Endothelial cell of umbilical vein (primary cell): ENCODE measurements around the gene ZNF496. TPM values are rescaled to one million over a fixed set of nuclear protein-coding genes. Genes with fewer than 3 reads are reported as not detected.

Source experiments
- BruUV-seq: library from RNA; stranded (reverse); fragments of 400-500 nt; replicated peaks from 2 replicates; lab custom pipeline; 2021; lab: Mats Ljungman, UMichigan
- CTCF ChIA-PET: fragments of 300-600, 350-600 bp; sonication (Branson Sonifier 250); formaldehyde crosslinking; loops from one replicate; lab custom pipeline; 2021; ENCODE audit warnings: antibody characterized with exemption, inconsistent platforms; lab: Charles Lee
- POLR2A ChIA-PET: fragments of 300-600, 350-600 bp; sonication (Branson Sonifier 250); formaldehyde crosslinking; loops from one replicate; lab custom pipeline; 2021; ENCODE audit warnings: antibody characterized with exemption, inconsistent platforms; lab: Charles Lee
- DNase-seq: peaks from one replicate; pipeline ENCODE4 v3.0.0-alpha.2; 2011; ENCODE audit warnings: low read depth, low spot score
- FAIRE-seq: peaks from 2 replicates; lab custom pipeline; 2011; peaks lifted over from hg19 to GRCh38; lab: Jason Lieb, UNC
- H2AFZ ChIP-seq: 2 replicates; pipeline ENCODE4 v1.6.0; 2012; ENCODE audit warnings: low read depth, low read length, control low read depth, inconsistent platforms
- H3K27ac ChIP-seq: 2 replicates; pipeline ENCODE4 v1.5.1; 2011; ENCODE audit warnings: low read depth, mild to moderate bottlenecking, control low read depth, low read length, moderate library complexity; ENCODE audit not compliant: insufficient read depth
- H3K27me3 ChIP-seq, 2 experiments: 2 replicates each; pipeline versions ENCODE4 v1.6.0 to v1.6.1; 2011; ENCODE audit warnings: low read length in 2 of 2, mixed read lengths in 1 of 2; ENCODE audit not compliant: control insufficient read depth in 2 of 2, insufficient read depth in 2 of 2
- H3K36me3 ChIP-seq, 2 experiments: 2 replicates in 1 of 2; 3 replicates in 1 of 2; pipeline ENCODE4 v1.5.1; 2011; ENCODE audit warnings: low read length in 2 of 2, mild to moderate bottlenecking in 1 of 2, moderate library complexity in 1 of 2; ENCODE audit not compliant: control insufficient read depth in 2 of 2, insufficient read depth in 2 of 2; ENCODE audit errors: extremely low read depth in 1 of 2
- H3K4me1 ChIP-seq: 3 replicates; pipeline ENCODE4 v1.5.1; 2011; ENCODE audit warnings: mild to moderate bottlenecking, low read length; ENCODE audit not compliant: control insufficient read depth, insufficient read depth; ENCODE audit errors: extremely low read depth
- H3K4me2 ChIP-seq: 2 replicates; pipeline ENCODE4 v1.6.1; 2011; ENCODE audit warnings: low read length, control low read depth, mixed read lengths; ENCODE audit not compliant: insufficient read depth
- H3K4me3 ChIP-seq, 3 experiments: fragments of 200-600 bp in 1 of 3; sonication (generic), shearing (Covaris generic) in 1 of 3; replicated peaks in 1 of 3; 2 replicates each; pipeline ENCODE4 v1.5.1; 2011 to 2016; ENCODE audit warnings: control low read depth in 3 of 3, low read length in 3 of 3, mild to moderate bottlenecking in 2 of 3, inconsistent platforms in 1 of 3, low read depth in 1 of 3, moderate library complexity in 1 of 3; ENCODE audit not compliant: insufficient read depth in 1 of 3
- H3K79me2 ChIP-seq: 2 replicates; pipeline ENCODE4 v1.6.0; 2012; ENCODE audit warnings: low read length, inconsistent platforms; ENCODE audit not compliant: control insufficient read depth, insufficient read depth
- H3K9ac ChIP-seq: replicated peaks from 2 replicates; pipeline ENCODE3; 2011; ENCODE audit warnings: low read length, control low read depth; ENCODE audit not compliant: insufficient read depth; ENCODE audit errors: extremely low read depth
- H3K9me1 ChIP-seq: replicated peaks from 3 replicates; pipeline ENCODE4 v1.6.0; 2011; ENCODE audit warnings: mild to moderate bottlenecking, low read length; ENCODE audit not compliant: control insufficient read depth, insufficient read depth; ENCODE audit errors: extremely low read depth
- H3K9me3 ChIP-seq: replicated peaks from 2 replicates; pipeline ENCODE4 v1.5.1; 2012; ENCODE audit warnings: low read length, inconsistent platforms; ENCODE audit not compliant: control insufficient read depth, insufficient read depth
- H4K20me1 ChIP-seq: replicated peaks from 2 replicates; pipeline ENCODE3; 2011; ENCODE audit warnings: mild to moderate bottlenecking, low read length; ENCODE audit not compliant: control insufficient read depth, insufficient read depth; ENCODE audit errors: extremely low read depth
- FOS ChIP-seq: IDR thresholded peaks from 2 replicates; pipeline ENCODE4 v1.6.1; 2011; ENCODE audit warnings: mild to moderate bottlenecking, low read length, moderate library complexity, borderline replicate concordance; ENCODE audit not compliant: insufficient read depth
- JUN ChIP-seq: IDR thresholded peaks from 2 replicates; pipeline ENCODE4 v1.6.1; 2011; ENCODE audit warnings: borderline replicate concordance, low read depth; ENCODE audit not compliant: insufficient read length, insufficient read depth
- MAX ChIP-seq: IDR thresholded peaks from 2 replicates; pipeline ENCODE4 v1.6.1; 2011; ENCODE audit not compliant: insufficient read depth, insufficient read length
- POLR2AphosphoS5 ChIP-seq: IDR thresholded peaks from 2 replicates; pipeline ENCODE4 v1.6.1; 2012; ENCODE audit warnings: low read depth, mild to moderate bottlenecking, control low read depth, low read length, moderate library complexity; ENCODE audit not compliant: insufficient read depth
- dilution Hi-C: fragments of 300-500 bp; cut with MboI; formaldehyde crosslinking; loops from one replicate; pipeline ENCODE4 v1.15.0; 2019; ENCODE audit warnings: low sequenced_read_pairs; ENCODE audit not compliant: extremely low pct_ligation_motif_present
- intact Hi-C: fragments of 100-400 bp; cut with micrococcal nuclease; formaldehyde crosslinking; loops from one replicate; pipeline ENCODE4 v1.10.0; 2022
- polyA plus RNA-seq, 4 experiments: library from polyadenylated mRNA; depleted of rRNA in 3 of 4; stranded (reverse) in 3 of 4; unstranded in 1 of 4; fragments of >200 nt; gene quantifications; 2 replicates each; pipeline versions ENCODE4 v1.2.1 to v1.2.3, GENCODE V29; 2011 to 2012; ENCODE audit warnings: missing spikeins in 1 of 4
- total RNA-seq: library from RNA; stranded (reverse); gene quantifications from 2 replicates; pipeline ENCODE4 v1.2.3, GENCODE V29; 2021
- TF ChIP-seq, protein P1 (sequence below), 2 donors: IDR thresholded peaks; 1 replicate in 1 of 2; 2 replicates in 1 of 2; pipeline ENCODE4 v1.5.1; 2011; ENCODE audit warnings: low read length in 2 of 2, mild to moderate bottlenecking in 2 of 2, moderate library complexity in 2 of 2, control low read depth in 1 of 2, inconsistent platforms in 1 of 2, low read depth in 1 of 2; ENCODE audit not compliant: insufficient read depth in 1 of 2; ENCODE audit errors: extremely low read depth in 1 of 2

ZNF496 gene
- total and polyA plus RNA-seq, 2 donors (not counting 3 experiments of a cell fraction or from before 2014, with no cell fraction given), result 22.4 to 46.0 TPM

- H3K36me3 ChIP-seq, result no peaks in the 10 kb centered on the region
- H3K79me2 ChIP-seq, result no peaks in the 10 kb centered on the region
- no peaks in the 10 kb centered on the region for H3K9me1 ChIP-seq
- no TSS peak for BruUV-seq
- H3K9ac ChIP-seq, result no peak overlapping the region
- dilution Hi-C loops (no loop called here), intact Hi-C loops (no loop called here)
- no peaks in the 10 kb centered on the region for H4K20me1 ChIP-seq
- POLR2A ChIA-PET, result no interaction called here
- no peak overlapping the region for H3K4me3 ChIP-seq
- CTCF ChIA-PET, result no interaction called here
- H3K27me3 ChIP-seq, result peaks cover 0 to 3% of the 10 kb centered on the region in 2 experiments
- no peaks in the 10 kb centered on the region for H3K9me3 ChIP-seq
- DNase-seq (no peak), FAIRE-seq (no peak)
- no peak overlapping the region for H3K4me2 ChIP-seq
- H3K27ac ChIP-seq, result no peak overlapping the region
- TF ChIP-seq MAX (no peak), POLR2AphosphoS5 (no peak), JUN (no peak), FOS (no peak)
- TF ChIP-seq, protein P1, sequence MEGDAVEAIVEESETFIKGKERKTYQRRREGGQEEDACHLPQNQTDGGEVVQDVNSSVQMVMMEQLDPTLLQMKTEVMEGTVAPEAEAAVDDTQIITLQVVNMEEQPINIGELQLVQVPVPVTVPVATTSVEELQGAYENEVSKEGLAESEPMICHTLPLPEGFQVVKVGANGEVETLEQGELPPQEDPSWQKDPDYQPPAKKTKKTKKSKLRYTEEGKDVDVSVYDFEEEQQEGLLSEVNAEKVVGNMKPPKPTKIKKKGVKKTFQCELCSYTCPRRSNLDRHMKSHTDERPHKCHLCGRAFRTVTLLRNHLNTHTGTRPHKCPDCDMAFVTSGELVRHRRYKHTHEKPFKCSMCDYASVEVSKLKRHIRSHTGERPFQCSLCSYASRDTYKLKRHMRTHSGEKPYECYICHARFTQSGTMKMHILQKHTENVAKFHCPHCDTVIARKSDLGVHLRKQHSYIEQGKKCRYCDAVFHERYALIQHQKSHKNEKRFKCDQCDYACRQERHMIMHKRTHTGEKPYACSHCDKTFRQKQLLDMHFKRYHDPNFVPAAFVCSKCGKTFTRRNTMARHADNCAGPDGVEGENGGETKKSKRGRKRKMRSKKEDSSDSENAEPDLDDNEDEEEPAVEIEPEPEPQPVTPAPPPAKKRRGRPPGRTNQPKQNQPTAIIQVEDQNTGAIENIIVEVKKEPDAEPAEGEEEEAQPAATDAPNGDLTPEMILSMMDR (IDR thresholded peaks at IDR 0.05; ENCODE audit: extremely low read depth in 1 of 2, insufficient read depth in 1 of 2, low read depth in 1 of 2, low read length in 2 of 2), result no peak
- H2AFZ ChIP-seq, result no peak overlapping the region
- no peaks in the 10 kb centered on the region for H3K4me1 ChIP-seq
Measured at GRCh38 chr1:247360991-247361731, 29.5 kb upstream of the ZNF496 start.
